Stomach (tissue), 9 donors: Measurements from ENCODE around the gene ADRM1. TPM values are rescaled to one million over a fixed set of nuclear protein-coding genes. Genes with fewer than 3 reads are reported as not detected.

ENCODE experiments used
- DNase-seq, 2 donors: peaks; one replicate each; pipeline versions ENCODE4 v3.0.0 to v3.0.0-alpha.2; 2013 to 2019
- H3K27ac ChIP-seq, 5 donors: fragments of 200-600 bp in 4 of 5; sonication (generic) in 4 of 5; one replicate each; pipeline ENCODE4 v1.5.1; 2013 to 2019; ENCODE audit warnings: mild to moderate bottlenecking in 1 of 5, moderate library complexity in 1 of 5
- H3K27me3 ChIP-seq, 3 donors: fragments of 200-600 bp; sonication (generic); one replicate each; pipeline ENCODE4 v1.5.1; 2017 to 2019; ENCODE audit warnings: mixed run types in 1 of 3
- H3K36me3 ChIP-seq, 4 donors: fragments of 200-600 bp; sonication (generic); 1 replicate in 3 of 4; 2 replicates in 1 of 4; pipeline ENCODE4 v1.5.1; 2016 to 2019
- H3K4me1 ChIP-seq, 4 donors: fragments of 200-600 bp; sonication (generic); one replicate each; pipeline ENCODE4 v1.5.1; 2016 to 2019
- H3K4me3 ChIP-seq, 4 donors: fragments of 200-600 bp; sonication (generic) in 3 of 4; one replicate each; pipeline ENCODE4 v1.5.1; 2016 to 2019; ENCODE audit warnings: mild to moderate bottlenecking in 1 of 4
- H3K9me3 ChIP-seq, 4 donors: fragments of 200-600 bp; sonication (generic); one replicate each; pipeline ENCODE4 v1.5.1; 2016 to 2019
- CTCF ChIP-seq, 7 experiments: fragments of 450-650 bp in 4 of 7; fragments of 200-600 bp in 3 of 7; sonication (generic) in 3 of 7; IDR thresholded peaks; one replicate each; pipeline ENCODE4 v1.5.1; 2016 to 2019; ENCODE audit warnings: antibody characterized with exemption in 7 of 7, control low read depth in 2 of 7, mild to moderate bottlenecking in 1 of 7
- EP300 ChIP-seq: sonication (generic); formaldehyde crosslinking; IDR thresholded peaks from one replicate; pipeline ENCODE4 v1.6.1; 2017; ENCODE audit warnings: antibody characterized with exemption
- POLR2A ChIP-seq, 4 donors: fragments of 450-650 bp; IDR thresholded peaks; one replicate each; pipeline ENCODE4 v1.6.1; 2016; ENCODE audit warnings: antibody characterized with exemption in 4 of 4, control low read depth in 2 of 4, mild to moderate bottlenecking in 1 of 4, moderate library complexity in 1 of 4
- POLR2AphosphoS5 ChIP-seq, 3 donors: sonication (generic); formaldehyde crosslinking; IDR thresholded peaks; one replicate each; pipeline ENCODE4 v1.6.1; 2016; ENCODE audit warnings: antibody characterized with exemption in 3 of 3
- WGBS, 5 donors: extraction: QIAGEN DNeasy Blood & Tissue Kit in 3 of 5; methylation state at CpG; one replicate each; pipeline versions ENCODE4 v1.1.5 to v1.1.7; 2013 to 2018; 5-methylcytosine and 5-hydroxymethylcytosine counted together
- intact Hi-C: fragments of 100-400 bp; cut with DNase I; formaldehyde crosslinking; loops from one replicate; pipeline ENCODE4 v1.15.1; 2023; ENCODE audit warnings: low total_unique reads
- polyA plus RNA-seq, 3 donors: library from polyadenylated mRNA; stranded (reverse); fragments of 200-250 nt; gene quantifications; one replicate each; pipeline ENCODE4 v1.2.3, GENCODE V29; 2013
- total RNA-seq, 5 donors: library from RNA; depleted of rRNA; stranded (reverse); fragments of >200 nt; gene quantifications; one replicate each; pipeline versions ENCODE4 v1.1.0 to v1.2.3, GENCODE V29; 2014 to 2016
- donor health status: healthy with polysubstance abuse.
- donor health status: Bipolar disorder and iron deficiency.
- donor health status: healthy.

The ADRM1 gene
- total and polyA plus RNA-seq, 8 donors, result 42.0 to 130 (median 83.7) TPM

DNA sequence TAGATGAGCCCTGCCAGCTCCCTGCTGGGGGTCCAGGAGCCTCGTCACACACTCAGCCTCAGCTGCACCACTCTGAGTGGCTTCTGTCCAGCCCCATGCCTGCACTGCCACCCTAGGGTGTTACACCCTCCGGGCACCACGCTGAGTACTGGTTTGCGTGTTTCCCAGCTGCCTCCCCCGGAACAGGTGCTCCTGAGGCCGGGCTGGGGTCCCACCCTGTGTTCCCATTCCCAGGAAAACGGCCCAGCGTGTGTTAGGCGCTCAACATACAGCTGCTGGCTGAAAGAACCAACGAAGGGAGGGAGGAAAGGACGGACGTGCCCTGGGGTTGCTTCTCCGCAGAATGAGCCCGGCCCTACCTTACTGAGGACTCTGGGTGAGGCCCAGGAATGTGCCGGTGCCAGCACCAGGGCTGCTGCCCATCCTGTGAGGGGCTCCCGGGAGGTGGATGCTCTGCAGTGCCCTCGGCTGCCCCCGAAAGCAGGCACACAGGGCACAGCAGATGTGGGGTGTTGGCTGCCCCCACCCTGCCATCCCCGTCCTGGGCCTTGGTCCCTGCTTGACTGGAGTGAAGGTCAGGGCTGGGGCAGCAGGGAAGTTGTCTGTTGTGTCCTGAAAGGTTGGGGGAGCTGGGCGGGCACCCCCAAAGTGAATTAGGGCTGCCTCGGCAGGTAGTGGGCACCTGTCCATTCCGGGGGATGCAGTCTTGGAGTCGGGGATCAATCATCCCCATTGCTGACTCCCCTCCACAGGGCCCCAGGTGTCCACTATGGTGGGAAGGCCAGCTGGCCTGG, 48.0 kb downstream of the ADRM1 start:
- TF ChIP-seq POLR2AphosphoS5 (IDR thresholded peaks at IDR 0.05), result no peak
- no peak for TF ChIP-seq CTCF (IDR thresholded peaks at IDR 0.05)
- Histone ChIP-seq H3K4me3 (no peak overlapping the region), H3K27ac (peak overlapping the region in 3 of 5 donors; percentile 62 to 91 (median 67)), H3K36me3 (peaks cover 29 to 63% (median 46%) of the 10 kb centered on the region in 4 donors), H3K4me1 (peaks cover 25 to 52% (median 35%) of the 10 kb centered on the region in 4 donors), H3K27me3 (no peaks in the 10 kb centered on the region), H3K9me3 (no peaks in the 10 kb centered on the region)
- WGBS, 5 donors, result 69 to 87% (median 78%) methylated on average over 17 to 23 of the region's 23 CpGs
- DNase-seq, result no peak
- intact Hi-C loops, result no loop called here

GRCh38 chr20:62351469-62352401, 48.9 kb downstream of the ADRM1 start:
- peak overlapping the region in 3 of 5 donors; percentile 67 to 91 (median 74) for H3K27ac ChIP-seq
- intact Hi-C loops, result no loop called here

GRCh38 chr20:62352402-62353288, 49.8 kb downstream of the ADRM1 start:
- Histone ChIP-seq H3K4me3 (no peak overlapping the region), H3K27ac (peak overlapping the region in 3 of 5 donors; percentile 65 to 91 (median 74)), H3K4me1 (peaks cover 43 to 70% (median 53%) of the 10 kb centered on the region in 4 donors), H3K36me3 (peaks cover 18 to 45% (median 31%) of the 10 kb centered on the region in 4 donors), H3K27me3 (peaks cover 0 to 3% (median 0%) of the 10 kb centered on the region in 3 donors), H3K9me3 (no peaks in the 10 kb centered on the region)
- 66 to 76% (median 71%) methylated on average over 22 to 43 of the region's 43 CpGs for WGBS, 5 donors
- peak; percentile 58 to 60 for DNase-seq
- intact Hi-C loops, result no loop called here
- no peak for TF ChIP-seq EP300
- peak in 2 of 3 donors; percentile 25 to 51 for TF ChIP-seq POLR2AphosphoS5 (IDR thresholded peaks at IDR 0.05)

More at GRCh38 chr20:62351469-62352401, 48.9 kb downstream of the ADRM1 start:
- TF ChIP-seq CTCF (IDR thresholded peaks at IDR 0.05) (no peak), POLR2A (IDR thresholded peaks at IDR 0.05) (no peak), EP300 (no peak), POLR2AphosphoS5 (IDR thresholded peaks at IDR 0.05) (no peak)
- H3K4me1 ChIP-seq, result peaks cover 34 to 61% (median 44%) of the 10 kb centered on the region in 4 donors
- no peaks in the 10 kb centered on the region for H3K9me3 ChIP-seq
- WGBS, 5 donors, result 89 to 92% (median 90%) methylated on average over 48 to 60 of the region's 60 CpGs
- H3K4me3 ChIP-seq, result no peak overlapping the region
- no peak for DNase-seq
- H3K27me3 ChIP-seq, result no peaks in the 10 kb centered on the region
- peaks cover 20 to 54% (median 37%) of the 10 kb centered on the region in 4 donors for H3K36me3 ChIP-seq

DNA sequence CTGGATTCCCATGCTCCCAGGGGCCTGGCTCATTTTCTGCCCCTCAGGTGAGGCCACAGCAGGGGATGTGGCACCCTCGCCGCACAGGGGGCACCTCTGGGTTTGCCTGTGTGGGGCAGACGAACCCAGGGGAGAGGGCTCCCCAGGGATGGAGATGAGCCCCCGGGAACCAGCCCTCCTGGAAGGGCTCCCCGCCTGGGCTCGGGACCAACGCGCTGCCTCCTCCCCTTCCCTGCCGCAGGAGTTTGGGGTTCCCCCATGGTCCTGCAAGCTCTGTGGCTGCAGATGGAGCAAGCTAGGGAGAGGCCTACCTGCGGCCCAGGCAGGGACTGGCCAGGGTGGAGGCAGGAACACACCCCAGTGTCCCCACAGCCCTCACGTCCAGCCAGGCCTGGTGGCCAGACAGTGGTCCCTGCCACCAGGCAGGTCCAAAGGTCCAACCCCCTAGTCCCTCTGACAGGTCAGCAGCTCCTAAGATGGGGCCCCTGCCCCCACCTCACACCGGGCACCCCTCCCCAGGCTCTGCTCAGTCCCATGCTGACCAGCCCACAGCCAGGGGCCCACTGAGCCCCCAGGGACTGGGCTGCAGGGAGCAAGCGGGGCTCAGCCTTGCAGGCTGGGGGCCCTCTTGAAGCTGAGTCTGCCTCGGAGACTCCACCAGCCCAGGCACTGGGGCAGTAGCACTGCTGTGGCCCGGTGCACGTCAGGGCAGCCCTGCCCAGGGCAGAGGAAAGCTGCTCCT, 50.7 kb downstream of the ADRM1 start:
- Histone ChIP-seq H3K4me3 (no peak overlapping the region), H3K27me3 (peaks cover 0 to 3% (median 0%) of the 10 kb centered on the region in 3 donors), H3K27ac (peak overlapping the region in 3 of 5 donors; percentile 65 to 91 (median 74)), H3K36me3 (peaks cover 18 to 38% (median 30%) of the 10 kb centered on the region in 4 donors), H3K9me3 (no peaks in the 10 kb centered on the region), H3K4me1 (peaks cover 51 to 78% (median 62%) of the 10 kb centered on the region in 4 donors)
- TF ChIP-seq POLR2A (IDR thresholded peaks at IDR 0.05) (no peak), CTCF (IDR thresholded peaks at IDR 0.05) (no peak), EP300 (no peak), POLR2AphosphoS5 (IDR thresholded peaks at IDR 0.05) (no peak)
- no peak for DNase-seq
- WGBS, 5 donors, result 81 to 91% (median 86%) methylated on average over 3 to 16 of the region's 16 CpGs
- intact Hi-C loops, result no loop called here
